NCI-H510A (cell line): Measurements from ENCODE around the gene ITFG2.
A peak's percentile ranks its signal among the peaks of the same experiment; 100 is the strongest.

ENCODE experiments used
- DNase-seq: peaks from one replicate; lab custom pipeline; 2025; lab: John Stamatoyannopoulos, UW

ITFG2 gene

GRCh38 chr12:2832550-2833127 lies 20.2 kb downstream of the ITFG2 start:
- DNase-seq = no peak

- DNase-seq = no peak
These were observed 20.9 kb downstream of the ITFG2 start for GRCh38 chr12:2833327-2833726.

- DNase-seq = no peak
These were observed 21.3 kb downstream of the ITFG2 start for GRCh38 chr12:2833810-2834209.

- DNase-seq = no peak
These were observed 22.4 kb downstream of the ITFG2 start, which contains the start of gene NRIP2 for GRCh38 chr12:2834581-2835491. TSS of gene NRIP2 (minus strand) at chr12:2835035. CDS start at chr12:2834983, 52 bp downstream.

GRCh38 chr12:2835691-2836403 lies 23.4 kb downstream of the ITFG2 start:
- DNase-seq = no peak

GRCh38 chr12:2836574-2836973 lies 24.1 kb downstream of the ITFG2 start:
- no peak for DNase-seq

- no peak for DNase-seq
These were observed 28.7 kb downstream of the ITFG2 start for GRCh38 chr12:2841056-2841650.

GRCh38 chr12:2842948-2843347 lies 30.5 kb downstream of the ITFG2 start:
- DNase-seq = no peak

GRCh38 chr12:2844786-2845185 lies 32.3 kb downstream of the ITFG2 start:
- DNase-seq = no peak

- DNase-seq = no peak
These were observed 32.8 kb downstream of the ITFG2 start for GRCh38 chr12:2845280-2845679.

- DNase-seq = no peak
These were observed 39.5 kb downstream of the ITFG2 start for GRCh38 chr12:2851931-2852330.

GRCh38 chr12:2853626-2854025 lies 41.2 kb downstream of the ITFG2 start:
- DNase-seq = peak; percentile 27

GRCh38 chr12:2854669-2855453 lies 42.4 kb downstream of the ITFG2 start:
- DNase-seq = no peak

- DNase-seq = no peak
These were observed 43.1 kb downstream of the ITFG2 start for GRCh38 chr12:2855546-2855945.

- no peak for DNase-seq
These were observed 43.6 kb downstream of the ITFG2 start for GRCh38 chr12:2856051-2856450.

GRCh38 chr12:2857021-2857431 lies 44.6 kb downstream of the ITFG2 start, which contains the start of gene TEX52:
TSS of gene TEX52 (minus strand) at chr12:2857039. CDS start at chr12:2857026, 13 bp downstream.
- DNase-seq = peak; percentile 80

- DNase-seq = no peak
These were observed 45.1 kb downstream of the ITFG2 start for GRCh38 chr12:2857576-2857975.

- DNase-seq = no peak
These were observed 45.9 kb downstream of the ITFG2 start for GRCh38 chr12:2858334-2858733.

GRCh38 chr12:2858944-2859421 lies 46.5 kb downstream of the ITFG2 start:
- no peak for DNase-seq

GRCh38 chr12:2860170-2860569 lies 47.7 kb downstream of the ITFG2 start:
- no peak for DNase-seq

GRCh38 chr12:2862876-2863275 lies 50.4 kb downstream of the ITFG2 start:
- DNase-seq = no peak
